AG09319 (cell line): ENCODE results near the gene CEP290.
A peak's percentile ranks its signal among the peaks of the same experiment; 100 is the strongest.

Experiments
- DNase-seq: peaks from one replicate; pipeline ENCODE4 v3.0.0-alpha.2; 2010; ENCODE audit warnings: low read depth; ENCODE audit errors: extremely low read depth
- TF ChIP-seq, protein P1 (sequence below): IDR thresholded peaks from 2 replicates; pipeline ENCODE4 v1.5.1; 2011; ENCODE audit warnings: low read depth, mild to moderate bottlenecking, inconsistent platforms, low read length, moderate library complexity

The CEP290 gene

DNA sequence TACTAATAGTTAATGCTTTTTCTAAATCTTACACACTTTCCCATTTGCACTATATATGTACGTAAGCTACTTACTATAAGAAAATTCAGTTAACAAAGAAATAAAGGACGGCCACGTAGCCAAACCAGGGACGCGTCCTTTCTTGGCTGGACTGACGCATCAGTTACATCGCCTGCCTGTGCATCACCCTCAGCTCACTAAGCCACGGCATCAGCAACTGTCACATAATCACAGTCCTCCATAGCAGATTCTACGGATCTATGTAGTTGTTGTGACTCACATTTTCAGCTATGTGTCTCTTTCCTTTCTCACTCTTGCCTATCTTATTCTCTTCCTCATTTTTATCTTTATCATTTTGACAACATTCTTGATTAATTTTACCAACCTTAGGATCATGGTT, 74.6 kb downstream of the CEP290 start:
- DNase-seq, result no peak
- TF ChIP-seq, protein P1, sequence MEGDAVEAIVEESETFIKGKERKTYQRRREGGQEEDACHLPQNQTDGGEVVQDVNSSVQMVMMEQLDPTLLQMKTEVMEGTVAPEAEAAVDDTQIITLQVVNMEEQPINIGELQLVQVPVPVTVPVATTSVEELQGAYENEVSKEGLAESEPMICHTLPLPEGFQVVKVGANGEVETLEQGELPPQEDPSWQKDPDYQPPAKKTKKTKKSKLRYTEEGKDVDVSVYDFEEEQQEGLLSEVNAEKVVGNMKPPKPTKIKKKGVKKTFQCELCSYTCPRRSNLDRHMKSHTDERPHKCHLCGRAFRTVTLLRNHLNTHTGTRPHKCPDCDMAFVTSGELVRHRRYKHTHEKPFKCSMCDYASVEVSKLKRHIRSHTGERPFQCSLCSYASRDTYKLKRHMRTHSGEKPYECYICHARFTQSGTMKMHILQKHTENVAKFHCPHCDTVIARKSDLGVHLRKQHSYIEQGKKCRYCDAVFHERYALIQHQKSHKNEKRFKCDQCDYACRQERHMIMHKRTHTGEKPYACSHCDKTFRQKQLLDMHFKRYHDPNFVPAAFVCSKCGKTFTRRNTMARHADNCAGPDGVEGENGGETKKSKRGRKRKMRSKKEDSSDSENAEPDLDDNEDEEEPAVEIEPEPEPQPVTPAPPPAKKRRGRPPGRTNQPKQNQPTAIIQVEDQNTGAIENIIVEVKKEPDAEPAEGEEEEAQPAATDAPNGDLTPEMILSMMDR, result no peak

DNA sequence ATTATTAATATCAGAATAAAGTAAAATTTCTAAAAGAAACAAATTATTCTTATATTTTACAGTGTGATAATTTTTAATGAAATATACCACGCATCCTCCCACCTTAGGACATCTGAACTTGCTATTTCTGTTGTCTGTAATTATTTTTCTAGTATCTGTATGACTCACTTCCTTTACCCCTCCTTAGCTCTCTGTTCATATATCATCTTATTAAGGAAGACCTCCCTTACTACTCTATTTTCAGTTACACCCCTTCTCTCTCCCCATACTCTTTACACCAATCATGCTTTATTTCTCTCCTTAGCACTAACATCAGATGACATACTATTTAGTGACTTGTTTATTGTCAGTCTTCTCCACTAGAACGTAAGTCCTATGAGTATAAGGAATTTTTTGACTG, 78.5 kb downstream of the CEP290 start:
- DNase-seq, result no peak
- TF ChIP-seq, protein P1, result no peak

DNA sequence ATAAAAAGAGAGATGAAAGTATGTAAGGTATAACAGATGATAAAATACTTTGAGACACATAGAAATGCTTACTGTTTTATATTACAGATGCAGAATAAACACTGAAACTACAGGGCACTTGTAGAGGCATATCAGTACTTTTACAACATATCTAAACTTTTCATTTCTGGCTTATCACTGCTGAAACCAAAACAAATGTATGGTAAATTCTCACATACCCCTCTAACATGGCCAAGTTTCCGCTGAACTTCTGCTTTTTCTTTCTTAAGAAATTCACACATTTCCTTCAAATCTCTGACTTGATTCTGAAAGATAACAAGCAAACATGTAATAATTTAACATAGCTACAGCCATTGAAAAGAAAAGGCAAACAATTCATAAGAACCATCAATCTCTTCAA, 79.4 kb downstream of the CEP290 start:
- no peak for DNase-seq
- TF ChIP-seq, protein P1, result no peak

DNA sequence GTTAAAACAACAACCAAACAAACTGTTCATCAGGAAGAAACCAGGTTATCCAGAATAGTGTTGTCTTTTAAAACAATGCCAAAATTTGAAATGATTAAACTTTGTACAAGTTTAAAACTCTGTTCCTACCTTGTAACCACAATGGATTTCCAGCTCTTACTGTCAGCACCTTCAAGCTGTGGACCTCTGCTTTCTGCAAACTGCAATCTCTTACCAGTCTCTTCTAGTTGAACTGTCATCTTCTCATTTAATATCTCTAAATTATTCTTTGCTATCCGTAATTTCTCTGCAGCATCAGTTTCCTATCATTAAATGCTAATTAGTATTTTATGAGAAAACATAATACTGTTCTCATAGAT, 83.2 kb downstream of the CEP290 start:
- no peak for DNase-seq
- TF ChIP-seq, protein P1, result no peak

DNA sequence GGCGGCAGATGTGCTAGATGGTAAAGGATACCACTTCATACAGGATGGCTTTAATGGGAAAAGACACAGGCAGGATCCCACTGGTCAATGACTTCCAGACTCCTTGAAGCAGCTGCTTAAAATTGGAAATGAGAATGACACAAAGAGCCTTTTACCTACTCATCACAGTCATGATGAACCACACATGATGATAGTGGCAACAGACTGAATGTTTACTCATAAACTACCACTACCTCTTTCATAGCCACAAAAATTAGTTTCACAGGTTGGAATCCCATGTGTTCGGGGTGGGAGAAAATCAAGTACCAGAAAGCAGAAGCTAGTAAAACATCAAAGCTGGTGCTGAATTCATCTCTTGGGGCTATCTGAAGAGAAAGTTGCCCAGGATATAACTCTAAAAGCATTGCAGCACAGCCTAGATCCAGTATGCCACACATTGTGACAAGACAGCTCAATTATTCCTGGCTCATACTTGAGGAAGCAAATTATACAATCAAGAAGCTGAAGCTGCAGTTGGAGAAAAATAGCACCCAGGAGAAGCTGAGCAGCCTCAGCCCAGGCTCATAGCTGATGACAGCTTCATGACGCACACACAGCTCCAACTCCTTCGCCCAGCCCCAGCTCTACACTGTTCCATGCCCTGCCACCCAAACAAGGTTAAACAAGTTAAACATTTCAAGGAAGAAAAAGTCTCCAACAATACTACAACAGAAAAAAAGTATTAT, 83.7 kb downstream of the CEP290 start:
- TF ChIP-seq, protein P1, result no peak
- no peak for DNase-seq

DNA sequence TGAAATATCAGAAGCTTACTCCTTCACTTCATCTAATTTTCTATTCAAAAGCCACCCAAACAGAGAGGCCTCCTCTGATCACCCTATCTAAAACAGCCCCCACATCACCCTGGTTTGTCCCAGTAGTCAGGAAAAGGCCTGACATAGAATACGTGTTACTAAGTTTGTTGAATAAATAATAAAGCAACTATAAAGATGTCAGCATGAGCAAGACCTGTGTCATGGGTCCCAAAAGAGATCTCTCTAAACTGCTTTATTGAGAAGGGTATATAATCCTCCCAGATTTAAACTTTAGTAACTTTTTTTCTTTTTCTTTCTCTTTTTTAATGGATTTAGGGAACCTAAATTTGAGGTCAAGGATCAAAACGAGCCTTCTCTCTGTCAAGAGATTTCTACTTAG, 85.3 kb downstream of the CEP290 start:
- no peak for DNase-seq
- TF ChIP-seq, protein P1, result no peak

DNA sequence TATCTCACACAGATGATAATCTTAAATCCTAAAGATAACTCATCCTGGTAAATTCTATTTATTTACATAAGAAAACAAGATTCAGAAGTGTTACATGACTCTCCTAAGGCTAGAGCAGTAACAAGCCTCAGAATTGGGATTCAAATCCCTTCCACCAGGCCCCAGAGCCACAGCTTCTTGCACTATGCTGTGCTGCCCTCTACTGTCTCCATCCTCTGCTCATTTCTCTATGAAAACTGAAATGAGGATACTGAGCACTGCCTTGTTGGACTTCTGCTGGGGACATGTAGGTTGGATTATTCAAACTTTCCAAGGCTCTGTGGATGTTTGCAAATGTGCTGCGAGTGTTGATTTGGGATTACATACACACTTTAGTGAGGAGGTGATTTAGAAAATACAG, 89.2 kb downstream of the CEP290 start:
- DNase-seq, result no peak

More for the DNA sequence above, 89.2 kb downstream of the CEP290 start:
- TF ChIP-seq, protein P1, result peak; percentile 60
